Measurements from ENCODE around the gene MISFA.

Gene MISFA
- total RNA-seq = 0.86 to 6.8 (median 4.5) reads per million in 3 donors

DNA sequence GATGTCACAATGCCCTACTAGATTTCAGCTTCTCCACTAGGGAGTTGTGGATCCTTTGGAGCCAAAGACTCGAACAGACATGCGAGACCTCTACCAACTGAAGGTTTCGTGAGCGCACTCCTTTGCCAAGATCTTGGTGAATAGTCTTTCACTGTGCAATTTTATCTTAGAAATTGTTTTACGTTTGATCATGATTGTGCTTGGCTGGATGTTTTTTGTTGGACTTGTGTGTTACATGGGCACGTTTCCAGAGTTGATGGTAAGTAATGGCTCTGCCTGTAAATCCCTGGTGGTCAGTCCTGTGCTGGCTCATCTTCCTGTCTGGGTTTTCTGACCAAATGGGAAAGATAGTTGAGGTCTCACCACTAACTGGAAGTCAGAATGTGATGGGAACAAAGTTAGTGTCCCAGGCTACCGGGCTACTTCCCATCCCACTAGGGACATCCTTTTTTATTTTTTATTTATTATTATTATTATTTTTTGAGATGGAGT is at the start of gene MISFA:
Gene MISFA (plus strand): TSS at position 51 of the 492 bp plus-strand sequence. CDS start 140 bp downstream, at position 191.
- Histone ChIP-seq H3K4me3 (ENCODE audit: insufficient read depth, low read depth, low read length, poor library complexity, severe bottlenecking) (no peak within 1 kb of the TSS), H3K27me3 (replicated peaks; ENCODE audit: control insufficient read depth, insufficient read depth, low read length, poor library complexity, severe bottlenecking) (no peaks in the 10 kb centered on the region), H3K9me3 (ENCODE audit: control insufficient read depth, low read length) (no peaks in the 10 kb centered on the region), H3K4me1 (ENCODE audit: control insufficient read depth, insufficient read depth, low read length, poor library complexity, severe bottlenecking) (no peaks in the 10 kb centered on the region), H3K36me3 (ENCODE audit: control insufficient read depth, insufficient read depth, low read length) (no peaks in the 10 kb centered on the region), H3K27ac (ENCODE audit: insufficient read depth, low read length, poor library complexity, severe bottlenecking) (no peak within 1 kb of the TSS)
- DNase-seq = no peak

- Histone ChIP-seq H3K36me3 (ENCODE audit: control insufficient read depth, insufficient read depth, low read length) (no peaks in the 10 kb centered on the region), H3K4me1 (ENCODE audit: control insufficient read depth, insufficient read depth, low read length, poor library complexity, severe bottlenecking) (no peaks in the 10 kb centered on the region), H3K27me3 (replicated peaks; ENCODE audit: control insufficient read depth, insufficient read depth, low read length, poor library complexity, severe bottlenecking) (no peaks in the 10 kb centered on the region), H3K27ac (ENCODE audit: insufficient read depth, low read length, poor library complexity, severe bottlenecking) (no peak overlapping the region), H3K4me3 (ENCODE audit: insufficient read depth, low read depth, low read length, poor library complexity, severe bottlenecking) (no peak overlapping the region), H3K9me3 (ENCODE audit: control insufficient read depth, low read length) (no peaks in the 10 kb centered on the region)
- no peak for DNase-seq
These were observed 36.4 kb upstream of the MISFA start for GRCh38 chr11:18563090-18563730.

GRCh38 chr11:18564149-18564548 is 35.4 kb upstream of the MISFA start:
- no peak overlapping the region for H3K27ac ChIP-seq (ENCODE audit: insufficient read depth, low read length, poor library complexity, severe bottlenecking)
- H3K27me3 ChIP-seq (replicated peaks; ENCODE audit: control insufficient read depth, insufficient read depth, low read length, poor library complexity, severe bottlenecking) = no peaks in the 10 kb centered on the region

DNA sequence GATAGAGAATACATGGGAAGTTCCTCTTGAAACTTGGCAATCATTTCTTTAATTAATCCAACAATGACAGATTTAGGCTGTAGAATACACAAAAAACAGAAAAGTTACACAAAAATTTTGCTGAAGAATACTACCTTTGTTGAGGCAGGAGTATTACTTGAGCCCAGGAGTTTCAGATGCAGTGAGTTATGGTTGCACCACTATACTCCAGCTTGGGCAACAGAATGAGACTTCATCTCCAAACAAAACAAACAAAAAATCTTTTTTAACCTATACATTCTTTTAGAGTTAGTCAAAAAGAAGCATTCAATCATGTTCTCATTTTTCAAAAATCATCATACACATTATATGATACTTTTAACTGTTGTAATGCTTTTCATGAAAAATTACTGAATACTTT is 33.2 kb upstream of the MISFA start:
- Histone ChIP-seq H3K4me1 (ENCODE audit: control insufficient read depth, insufficient read depth, low read length, poor library complexity, severe bottlenecking) (no peaks in the 10 kb centered on the region), H3K36me3 (ENCODE audit: control insufficient read depth, insufficient read depth, low read length) (peaks cover 12% of the 10 kb centered on the region), H3K9me3 (ENCODE audit: control insufficient read depth, low read length) (no peaks in the 10 kb centered on the region), H3K4me3 (ENCODE audit: insufficient read depth, low read depth, low read length, poor library complexity, severe bottlenecking) (no peak overlapping the region), H3K27me3 (replicated peaks; ENCODE audit: control insufficient read depth, insufficient read depth, low read length, poor library complexity, severe bottlenecking) (no peaks in the 10 kb centered on the region), H3K27ac (ENCODE audit: insufficient read depth, low read length, poor library complexity, severe bottlenecking) (no peak overlapping the region)
- no peak for DNase-seq

More at GRCh38 chr11:18564149-18564548, 35.4 kb upstream of the MISFA start:
- no peak overlapping the region for H3K4me3 ChIP-seq (ENCODE audit: insufficient read depth, low read depth, low read length, poor library complexity, severe bottlenecking)
- no peaks in the 10 kb centered on the region for H3K4me1 ChIP-seq (ENCODE audit: control insufficient read depth, insufficient read depth, low read length, poor library complexity, severe bottlenecking)
- no peak for DNase-seq
- H3K9me3 ChIP-seq (ENCODE audit: control insufficient read depth, low read length) = no peaks in the 10 kb centered on the region
- no peaks in the 10 kb centered on the region for H3K36me3 ChIP-seq (ENCODE audit: control insufficient read depth, insufficient read depth, low read length)

DNA sequence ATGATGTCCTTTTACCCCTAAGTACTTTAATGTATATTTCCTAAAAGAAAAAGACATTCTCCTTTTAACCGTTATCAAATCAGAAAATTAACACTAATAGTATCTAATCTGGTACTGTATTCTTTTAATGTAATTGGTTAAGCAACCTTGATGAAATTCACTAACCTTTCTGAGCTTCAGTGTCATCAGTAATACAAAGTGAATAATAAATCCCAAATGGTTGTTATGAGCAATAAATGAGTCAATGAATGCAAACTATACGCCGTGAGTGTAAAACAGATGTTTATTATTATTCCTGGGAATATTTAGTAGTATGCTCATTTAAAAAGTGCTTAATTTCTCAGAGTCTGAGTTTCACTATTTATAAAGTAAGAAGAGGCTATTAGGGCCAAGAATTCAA is 32.5 kb upstream of the MISFA start:
- H3K27ac ChIP-seq (ENCODE audit: insufficient read depth, low read length, poor library complexity, severe bottlenecking) = no peak overlapping the region
- no peaks in the 10 kb centered on the region for H3K9me3 ChIP-seq (ENCODE audit: control insufficient read depth, low read length)
- H3K4me1 ChIP-seq (ENCODE audit: control insufficient read depth, insufficient read depth, low read length, poor library complexity, severe bottlenecking) = no peaks in the 10 kb centered on the region
- H3K27me3 ChIP-seq (replicated peaks; ENCODE audit: control insufficient read depth, insufficient read depth, low read length, poor library complexity, severe bottlenecking) = no peaks in the 10 kb centered on the region
- H3K36me3 ChIP-seq (ENCODE audit: control insufficient read depth, insufficient read depth, low read length) = peaks cover 12% of the 10 kb centered on the region
- no peak for DNase-seq
- no peak overlapping the region for H3K4me3 ChIP-seq (ENCODE audit: insufficient read depth, low read depth, low read length, poor library complexity, severe bottlenecking)

DNA sequence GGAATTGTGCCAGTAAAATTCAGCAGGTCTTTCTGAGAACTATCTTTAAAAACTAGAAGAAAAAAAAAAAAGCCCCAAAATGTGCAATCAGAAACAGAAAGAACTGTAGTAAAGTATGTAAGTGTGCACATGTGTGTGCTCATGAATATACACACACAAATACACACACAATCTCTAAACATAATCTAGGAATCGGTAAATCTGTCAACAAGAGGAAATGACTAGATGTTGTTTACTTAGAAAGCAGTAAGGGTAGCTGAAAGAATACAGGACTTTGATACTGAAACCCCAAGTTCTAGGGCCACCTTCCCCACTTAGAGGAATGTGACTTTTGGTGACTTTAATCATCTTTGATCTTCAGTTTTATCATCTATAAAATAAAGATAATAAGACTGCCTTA is 24.2 kb upstream of the MISFA start:
- Histone ChIP-seq H3K36me3 (ENCODE audit: control insufficient read depth, insufficient read depth, low read length) (peaks cover 1% of the 10 kb centered on the region), H3K4me3 (ENCODE audit: insufficient read depth, low read depth, low read length, poor library complexity, severe bottlenecking) (no peak overlapping the region), H3K4me1 (ENCODE audit: control insufficient read depth, insufficient read depth, low read length, poor library complexity, severe bottlenecking) (no peaks in the 10 kb centered on the region), H3K9me3 (ENCODE audit: control insufficient read depth, low read length) (no peaks in the 10 kb centered on the region), H3K27me3 (replicated peaks; ENCODE audit: control insufficient read depth, insufficient read depth, low read length, poor library complexity, severe bottlenecking) (no peaks in the 10 kb centered on the region), H3K27ac (ENCODE audit: insufficient read depth, low read length, poor library complexity, severe bottlenecking) (no peak overlapping the region)
- no peak for DNase-seq

DNA sequence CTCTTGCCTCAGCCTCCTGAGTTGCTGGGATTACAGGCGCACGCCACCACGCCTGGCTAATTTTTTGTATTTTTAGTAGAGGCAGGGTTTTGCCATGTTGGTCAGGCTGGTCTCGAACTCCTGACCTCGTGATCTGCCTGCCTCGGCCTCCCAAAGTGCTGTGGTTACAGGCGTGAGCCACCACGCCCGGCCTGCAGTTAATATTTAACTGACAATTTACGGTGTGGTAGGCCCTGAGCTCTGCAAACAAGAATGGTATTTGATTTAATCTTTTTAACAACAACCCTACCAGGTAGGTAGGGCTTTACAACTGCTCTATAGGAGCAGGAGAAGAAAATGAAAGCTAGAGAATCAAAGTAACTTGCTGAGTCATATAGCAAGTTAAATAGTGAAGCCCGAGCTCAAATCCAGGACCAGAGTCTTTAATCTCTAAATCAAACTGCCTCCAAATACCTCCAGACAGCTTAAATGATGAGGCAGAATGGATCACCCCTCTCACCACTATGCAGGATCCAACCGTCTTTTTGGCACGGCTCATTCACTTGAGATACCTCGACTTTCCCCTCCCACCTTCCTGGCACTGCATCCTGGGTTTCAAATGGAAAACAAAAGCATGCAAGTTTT is 20.5 kb upstream of the MISFA start:
- no peak for DNase-seq
- no peaks in the 10 kb centered on the region for H3K36me3 ChIP-seq (ENCODE audit: control insufficient read depth, insufficient read depth, low read length)
- H3K4me3 ChIP-seq (ENCODE audit: insufficient read depth, low read depth, low read length, poor library complexity, severe bottlenecking) = peak overlapping the region; percentile 27
- peak overlapping the region; percentile 6 for H3K27ac ChIP-seq (ENCODE audit: insufficient read depth, low read length, poor library complexity, severe bottlenecking)
- no peaks in the 10 kb centered on the region for H3K4me1 ChIP-seq (ENCODE audit: control insufficient read depth, insufficient read depth, low read length, poor library complexity, severe bottlenecking)
- no peaks in the 10 kb centered on the region for H3K9me3 ChIP-seq (ENCODE audit: control insufficient read depth, low read length)
- H3K27me3 ChIP-seq (replicated peaks; ENCODE audit: control insufficient read depth, insufficient read depth, low read length, poor library complexity, severe bottlenecking) = no peaks in the 10 kb centered on the region

DNA sequence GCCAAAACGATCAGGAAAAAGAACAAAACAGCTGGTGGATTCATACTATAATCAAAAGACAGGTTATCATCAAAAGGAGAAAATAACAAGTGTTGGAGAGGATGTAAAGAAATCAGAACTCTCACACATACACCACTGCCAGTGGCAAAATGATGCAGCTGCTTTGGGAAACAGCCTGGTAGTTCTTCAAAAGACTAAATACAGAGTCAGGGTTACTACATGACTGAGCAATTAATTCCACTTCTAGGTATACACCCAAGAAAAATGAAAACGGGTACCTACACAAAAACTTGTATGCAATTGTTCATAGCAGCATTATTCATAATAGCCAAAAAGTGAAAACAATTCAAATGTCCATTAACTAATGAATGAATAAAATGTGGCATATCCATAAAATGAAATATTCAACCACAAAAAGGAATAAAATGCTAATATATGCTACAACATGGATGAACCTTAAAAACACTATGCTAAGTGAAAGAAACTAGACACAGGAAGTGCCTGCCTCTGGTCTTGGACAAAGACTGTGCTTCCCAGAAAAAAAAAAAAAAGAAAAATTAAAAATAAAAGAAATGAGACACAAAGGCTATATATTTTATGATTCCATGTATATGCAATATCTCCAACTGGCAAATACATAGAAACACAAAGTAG is 19.3 kb upstream of the MISFA start:
- no peak overlapping the region for H3K4me3 ChIP-seq (ENCODE audit: insufficient read depth, low read depth, low read length, poor library complexity, severe bottlenecking)
- no peak overlapping the region for H3K27ac ChIP-seq (ENCODE audit: insufficient read depth, low read length, poor library complexity, severe bottlenecking)
- no peaks in the 10 kb centered on the region for H3K36me3 ChIP-seq (ENCODE audit: control insufficient read depth, insufficient read depth, low read length)
- no peaks in the 10 kb centered on the region for H3K9me3 ChIP-seq (ENCODE audit: control insufficient read depth, low read length)
- DNase-seq = no peak
- H3K27me3 ChIP-seq (replicated peaks; ENCODE audit: control insufficient read depth, insufficient read depth, low read length, poor library complexity, severe bottlenecking) = no peaks in the 10 kb centered on the region
- H3K4me1 ChIP-seq (ENCODE audit: control insufficient read depth, insufficient read depth, low read length, poor library complexity, severe bottlenecking) = no peaks in the 10 kb centered on the region

GRCh38 chr11:18581825-18582224 is 17.8 kb upstream of the MISFA start:
- Histone ChIP-seq H3K9me3 (ENCODE audit: control insufficient read depth, low read length) (no peaks in the 10 kb centered on the region), H3K27me3 (replicated peaks; ENCODE audit: control insufficient read depth, insufficient read depth, low read length, poor library complexity, severe bottlenecking) (no peaks in the 10 kb centered on the region)
- no peak for DNase-seq

More at GRCh38 chr11:18581825-18582224, 17.8 kb upstream of the MISFA start:
- H3K4me3 ChIP-seq (ENCODE audit: insufficient read depth, low read depth, low read length, poor library complexity, severe bottlenecking) = no peak overlapping the region
- no peaks in the 10 kb centered on the region for H3K36me3 ChIP-seq (ENCODE audit: control insufficient read depth, insufficient read depth, low read length)
- no peaks in the 10 kb centered on the region for H3K4me1 ChIP-seq (ENCODE audit: control insufficient read depth, insufficient read depth, low read length, poor library complexity, severe bottlenecking)
- H3K27ac ChIP-seq (ENCODE audit: insufficient read depth, low read length, poor library complexity, severe bottlenecking) = no peak overlapping the region
